ENCODE measurements around the gene RTN4R. TPM values are rescaled to one million over a fixed set of nuclear protein-coding genes. Genes with fewer than 3 reads are reported as not detected.
A peak's percentile ranks its signal among the peaks of the same experiment; 100 is the strongest.

RTN4R gene
- total and polyA plus RNA-seq, 5 donors from 2014 or later = 1.2 to 3.3 (median 1.3) TPM

GRCh38 chr22:20205464-20205963 lies 62.6 kb downstream of the RTN4R start:
- Mint-ChIP-seq H3K9me3 (no peaks in the 10 kb centered on the region), H3K27me3 (peaks cover 5% of the 10 kb centered on the region), H3K4me3 (peak overlapping the region; percentile 84 to 98 (median 95)), H3K4me1 (peaks cover 0 to 30% (median 15%) of the 10 kb centered on the region in 4 donors), H3K36me3 (no peaks in the 10 kb centered on the region), H3K27ac (peak overlapping the region; percentile 92 to 95 (median 94))
- H3K9me3 ChIP-seq (ENCODE audit: control insufficient read depth in 2 of 2, low read length in 2 of 2) = no peaks in the 10 kb centered on the region
- ATAC-seq (ENCODE audit: low read depth in 2 of 2) (no peak), DNase-seq (no peak)
- H3K27ac ChIP-seq (ENCODE audit: insufficient read depth, low read length, poor library complexity, severe bottlenecking) = peak overlapping the region; percentile 63
- peak overlapping the region; percentile 77 for H3K4me3 ChIP-seq (ENCODE audit: low read depth, low read length)
- no peaks in the 10 kb centered on the region for H3K36me3 ChIP-seq (ENCODE audit: control insufficient read depth, insufficient read depth, low read length)
- H3K4me1 ChIP-seq (ENCODE audit: control insufficient read depth, insufficient read depth, low read length, poor library complexity, severe bottlenecking) = peaks cover 33% of the 10 kb centered on the region
- H3K27me3 ChIP-seq (ENCODE audit: control insufficient read depth, insufficient read depth, low read length) = no peaks in the 10 kb centered on the region

GRCh38 chr22:20204806-20205205 lies 63.3 kb downstream of the RTN4R start:
- Histone ChIP-seq H3K4me1 (ENCODE audit: control insufficient read depth, insufficient read depth, low read length, poor library complexity, severe bottlenecking) (peaks cover 33% of the 10 kb centered on the region), H3K9me3 (ENCODE audit: control insufficient read depth in 2 of 2, low read length in 2 of 2) (no peaks in the 10 kb centered on the region), H3K27ac (ENCODE audit: insufficient read depth, low read length, poor library complexity, severe bottlenecking) (no peak overlapping the region), H3K4me3 (ENCODE audit: low read depth, low read length) (no peak overlapping the region), H3K36me3 (ENCODE audit: control insufficient read depth, insufficient read depth, low read length) (no peaks in the 10 kb centered on the region), H3K27me3 (ENCODE audit: control insufficient read depth, insufficient read depth, low read length) (no peaks in the 10 kb centered on the region)
- H3K9me3 Mint-ChIP-seq = no peaks in the 10 kb centered on the region
- ATAC-seq (ENCODE audit: low read depth in 2 of 2) (no peak), DNase-seq (no peak)
- H3K4me3 Mint-ChIP-seq = peak overlapping the region in 1 of 4 donors; percentile 32
- H3K27me3 Mint-ChIP-seq = peaks cover 5% of the 10 kb centered on the region
- H3K4me1 Mint-ChIP-seq = peaks cover 0 to 30% (median 15%) of the 10 kb centered on the region in 4 donors
- no peaks in the 10 kb centered on the region for H3K36me3 Mint-ChIP-seq
- H3K27ac Mint-ChIP-seq = peak overlapping the region in 1 of 3 donors; percentile 31

GRCh38 chr22:20204311-20204710 lies 63.8 kb downstream of the RTN4R start:
- Histone ChIP-seq H3K9me3 (ENCODE audit: control insufficient read depth in 2 of 2, low read length in 2 of 2) (no peaks in the 10 kb centered on the region), H3K27me3 (ENCODE audit: control insufficient read depth, insufficient read depth, low read length) (no peaks in the 10 kb centered on the region), H3K36me3 (ENCODE audit: control insufficient read depth, insufficient read depth, low read length) (no peaks in the 10 kb centered on the region), H3K4me1 (ENCODE audit: control insufficient read depth, insufficient read depth, low read length, poor library complexity, severe bottlenecking) (peaks cover 33% of the 10 kb centered on the region), H3K27ac (ENCODE audit: insufficient read depth, low read length, poor library complexity, severe bottlenecking) (no peak overlapping the region), H3K4me3 (ENCODE audit: low read depth, low read length) (no peak overlapping the region)
- Mint-ChIP-seq H3K27me3 (peaks cover 5% of the 10 kb centered on the region), H3K4me1 (peaks cover 0 to 30% (median 15%) of the 10 kb centered on the region in 4 donors), H3K36me3 (no peaks in the 10 kb centered on the region), H3K9me3 (no peaks in the 10 kb centered on the region), H3K4me3 (peak overlapping the region in 1 of 4 donors; percentile 32), H3K27ac (no peak overlapping the region)
- no peak for DNase-seq
- ATAC-seq (ENCODE audit: low read depth in 2 of 2) = no peak

- no peak for ATAC-seq (ENCODE audit: low read depth in 2 of 2)
- Histone ChIP-seq H3K4me1 (ENCODE audit: control insufficient read depth, insufficient read depth, low read length, poor library complexity, severe bottlenecking) (peaks cover 32% of the 10 kb centered on the region), H3K9me3 (ENCODE audit: control insufficient read depth in 2 of 2, low read length in 2 of 2) (no peaks in the 10 kb centered on the region), H3K27ac (ENCODE audit: insufficient read depth, low read length, poor library complexity, severe bottlenecking) (no peak overlapping the region), H3K4me3 (ENCODE audit: low read depth, low read length) (no peak overlapping the region), H3K27me3 (ENCODE audit: control insufficient read depth, insufficient read depth, low read length) (no peaks in the 10 kb centered on the region), H3K36me3 (ENCODE audit: control insufficient read depth, insufficient read depth, low read length) (no peaks in the 10 kb centered on the region)
- Mint-ChIP-seq H3K4me1 (peaks cover 0 to 29% (median 15%) of the 10 kb centered on the region in 4 donors), H3K36me3 (no peaks in the 10 kb centered on the region), H3K27ac (peak overlapping the region in 1 of 3 donors; percentile 25), H3K9me3 (no peaks in the 10 kb centered on the region), H3K27me3 (peaks cover 5% of the 10 kb centered on the region), H3K4me3 (peak overlapping the region in 1 of 4 donors; percentile 79)
- DNase-seq = no peak
These were observed 64.4 kb downstream of the RTN4R start for GRCh38 chr22:20203552-20204201.

GRCh38 chr22:20203142-20203551 lies 65.0 kb downstream of the RTN4R start:
- peaks cover 27% of the 10 kb centered on the region for H3K4me1 ChIP-seq (ENCODE audit: control insufficient read depth, insufficient read depth, low read length, poor library complexity, severe bottlenecking)
- H3K9me3 ChIP-seq (ENCODE audit: control insufficient read depth in 2 of 2, low read length in 2 of 2) = no peaks in the 10 kb centered on the region
- Mint-ChIP-seq H3K4me3 (peak overlapping the region in 1 of 4 donors; percentile 79), H3K36me3 (no peaks in the 10 kb centered on the region), H3K27me3 (peaks cover 5% of the 10 kb centered on the region), H3K27ac (peak overlapping the region in 1 of 3 donors; percentile 84), H3K9me3 (no peaks in the 10 kb centered on the region), H3K4me1 (peaks cover 0 to 25% (median 11%) of the 10 kb centered on the region in 4 donors)
- H3K27me3 ChIP-seq (ENCODE audit: control insufficient read depth, insufficient read depth, low read length) = no peaks in the 10 kb centered on the region
- DNase-seq (no peak), ATAC-seq (ENCODE audit: low read depth in 2 of 2) (no peak)
- H3K27ac ChIP-seq (ENCODE audit: insufficient read depth, low read length, poor library complexity, severe bottlenecking) = no peak overlapping the region
- no peaks in the 10 kb centered on the region for H3K36me3 ChIP-seq (ENCODE audit: control insufficient read depth, insufficient read depth, low read length)
- H3K4me3 ChIP-seq (ENCODE audit: low read depth, low read length) = no peak overlapping the region

GRCh38 chr22:20201837-20202392 lies 66.2 kb downstream of the RTN4R start:
- Mint-ChIP-seq H3K9me3 (no peaks in the 10 kb centered on the region), H3K4me3 (no peak overlapping the region), H3K27me3 (peaks cover 5% of the 10 kb centered on the region), H3K27ac (peak overlapping the region in 1 of 3 donors; percentile 79), H3K4me1 (peaks cover 0 to 12% (median 10%) of the 10 kb centered on the region in 4 donors), H3K36me3 (no peaks in the 10 kb centered on the region)
- no peak for ATAC-seq (ENCODE audit: low read depth in 2 of 2)
- Histone ChIP-seq H3K27ac (ENCODE audit: insufficient read depth, low read length, poor library complexity, severe bottlenecking) (no peak overlapping the region), H3K27me3 (ENCODE audit: control insufficient read depth, insufficient read depth, low read length) (no peaks in the 10 kb centered on the region), H3K9me3 (ENCODE audit: control insufficient read depth in 2 of 2, low read length in 2 of 2) (no peaks in the 10 kb centered on the region), H3K4me1 (ENCODE audit: control insufficient read depth, insufficient read depth, low read length, poor library complexity, severe bottlenecking) (peaks cover 15% of the 10 kb centered on the region), H3K4me3 (ENCODE audit: low read depth, low read length) (no peak overlapping the region), H3K36me3 (ENCODE audit: control insufficient read depth, insufficient read depth, low read length) (no peaks in the 10 kb centered on the region)
- no peak for DNase-seq

- no peak overlapping the region for H3K4me3 ChIP-seq (ENCODE audit: low read depth, low read length)
- H3K36me3 ChIP-seq (ENCODE audit: control insufficient read depth, insufficient read depth, low read length) = no peaks in the 10 kb centered on the region
- no peaks in the 10 kb centered on the region for H3K36me3 Mint-ChIP-seq
- peaks cover 5% of the 10 kb centered on the region for H3K27me3 Mint-ChIP-seq
- H3K27ac ChIP-seq (ENCODE audit: insufficient read depth, low read length, poor library complexity, severe bottlenecking) = no peak overlapping the region
- DNase-seq = no peak
- ATAC-seq (ENCODE audit: low read depth in 2 of 2) = no peak
- no peak overlapping the region for H3K4me3 Mint-ChIP-seq
- H3K9me3 ChIP-seq (ENCODE audit: control insufficient read depth in 2 of 2, low read length in 2 of 2) = no peaks in the 10 kb centered on the region
- H3K4me1 ChIP-seq (ENCODE audit: control insufficient read depth, insufficient read depth, low read length, poor library complexity, severe bottlenecking) = no peaks in the 10 kb centered on the region
- H3K27ac Mint-ChIP-seq = no peak overlapping the region
- H3K27me3 ChIP-seq (ENCODE audit: control insufficient read depth, insufficient read depth, low read length) = no peaks in the 10 kb centered on the region
- no peaks in the 10 kb centered on the region for H3K9me3 Mint-ChIP-seq
- peaks cover 0 to 4% (median 0%) of the 10 kb centered on the region in 4 donors for H3K4me1 Mint-ChIP-seq
These were observed 68.2 kb downstream of the RTN4R start for GRCh38 chr22:20199906-20200305.

Measured in CD4-positive, CD25-positive, alpha-beta regulatory T cell (primary cell).